H1 (cell line): ENCODE results near the gene MTARC2. TPM values are rescaled to one million over a fixed set of nuclear protein-coding genes. Genes with fewer than 3 reads are reported as not detected.

Experiments used
- CTCF ChIA-PET: fragments of 300-600 bp; sonication (Branson Sonifier 250); formaldehyde crosslinking; loops from one replicate; lab custom pipeline; 2021; ENCODE audit not compliant: partially characterized antibody; lab: Charles Lee
- POLR2A ChIA-PET: fragments of 300-600 bp; sonication (Branson Sonifier 250); formaldehyde crosslinking; loops from one replicate; lab custom pipeline; 2021; ENCODE audit warnings: inconsistent platforms; ENCODE audit not compliant: partially characterized antibody; lab: Charles Lee
- DNase-seq, 2 experiments: peaks; one replicate each; pipeline versions ENCODE4 v3.0.0 to v3.0.0-alpha.2; 2010 to 2022; ENCODE audit warnings: low spot score in 2 of 2, low read depth in 1 of 2, mixed read lengths in 1 of 2
- FAIRE-seq: peaks from 2 replicates; lab custom pipeline; 2011; peaks lifted over from hg19 to GRCh38; lab: Jason Lieb, UNC
- H2AFZ ChIP-seq: 2 replicates; pipeline ENCODE4 v1.8.1; 2012; ENCODE audit warnings: low read length, inconsistent platforms
- H2AK5ac ChIP-seq: 2 replicates; pipeline ENCODE4 v1.6.1; 2013; ENCODE audit warnings: low read depth, low read length
- H2BK120ac ChIP-seq: replicated peaks from 2 replicates; pipeline ENCODE3; 2013; ENCODE audit warnings: low read depth, low read length, inconsistent platforms
- H2BK12ac ChIP-seq: 2 replicates; pipeline ENCODE4 v1.6.1; 2013; ENCODE audit warnings: low read depth, low read length
- H2BK15ac ChIP-seq: 2 replicates; pipeline ENCODE4 v1.6.1; 2013; ENCODE audit warnings: low read length
- H2BK20ac ChIP-seq: 2 replicates; pipeline ENCODE4 v1.6.1; 2013; ENCODE audit warnings: low read length
- H2BK5ac ChIP-seq: 2 replicates; pipeline ENCODE4 v1.6.1; 2013; ENCODE audit warnings: low read depth, low read length
- H3K14ac ChIP-seq: 2 replicates; pipeline ENCODE4 v1.6.1; 2013; ENCODE audit warnings: inconsistent platforms; ENCODE audit not compliant: insufficient read length
- H3K18ac ChIP-seq: 2 replicates; pipeline ENCODE4 v1.6.1; 2013; ENCODE audit warnings: low read length; ENCODE audit errors: extremely low read depth
- H3K23ac ChIP-seq: 2 replicates; pipeline ENCODE4 v1.6.1; 2013; ENCODE audit warnings: inconsistent platforms; ENCODE audit not compliant: insufficient read length
- H3K23me2 ChIP-seq: 2 replicates; pipeline ENCODE4 v1.6.1; 2013; ENCODE audit warnings: low read depth, low read length
- H3K27ac ChIP-seq: 2 replicates; pipeline ENCODE4 v1.6.1; 2011; ENCODE audit warnings: low read depth, low read length, inconsistent platforms
- H3K27me3 ChIP-seq, 4 experiments: replicated peaks in 1 of 4; 1 replicate in 1 of 4; 2 replicates in 3 of 4; pipeline versions ENCODE4 v1.6.1 to v1.8.1; 2011 to 2013; ENCODE audit warnings: low read length in 3 of 4, mild to moderate bottlenecking in 3 of 4, inconsistent platforms in 2 of 4, mixed read lengths in 2 of 4, moderate library complexity in 1 of 4; ENCODE audit not compliant: control insufficient read depth in 3 of 4, insufficient read depth in 3 of 4; ENCODE audit errors: extremely low read depth in 1 of 4
- H3K36me3 ChIP-seq, 4 experiments: 2 replicates each; pipeline versions ENCODE4 v1.6.1 to v1.8.1; 2011 to 2013; ENCODE audit warnings: mild to moderate bottlenecking in 4 of 4, low read length in 3 of 4, moderate library complexity in 2 of 4, control low read depth in 1 of 4, inconsistent platforms in 1 of 4; ENCODE audit not compliant: insufficient read depth in 4 of 4, control insufficient read depth in 2 of 4
- H3K4ac ChIP-seq: replicated peaks from 2 replicates; pipeline ENCODE3; 2013; ENCODE audit warnings: low read length, low read depth, mixed read lengths, inconsistent platforms; ENCODE audit not compliant: insufficient read length
- H3K4me1 ChIP-seq, 4 experiments: replicated peaks in 1 of 4; 1 replicate in 1 of 4; 2 replicates in 3 of 4; pipeline versions ENCODE4 v1.6.1 to v1.8.1; 2011 to 2013; ENCODE audit warnings: low read length in 3 of 4, inconsistent platforms in 2 of 4, mixed read lengths in 1 of 4; ENCODE audit not compliant: insufficient read depth in 4 of 4, control insufficient read depth in 3 of 4
- H3K4me2 ChIP-seq, 2 experiments: 2 replicates each; pipeline versions ENCODE4 v1.6.1 to v1.8.1; 2011 to 2013; ENCODE audit warnings: low read depth in 2 of 2, low read length in 2 of 2, control low read depth in 1 of 2, inconsistent platforms in 1 of 2, mild to moderate bottlenecking in 1 of 2; ENCODE audit not compliant: insufficient read depth in 1 of 2
- H3K4me3 ChIP-seq, 4 experiments: fragments of 200-600, 300-600 bp in 1 of 4; sonication (generic), shearing (Covaris generic), sonication (Bioruptor Twin) in 1 of 4; 2 replicates each; pipeline versions ENCODE4 v1.5.1 to v1.8.1; 2011 to 2016; ENCODE audit warnings: low read length in 4 of 4, low read depth in 3 of 4, control low read depth in 2 of 4, inconsistent platforms in 2 of 4, mild to moderate bottlenecking in 2 of 4, mixed read lengths in 1 of 4, moderate library complexity in 1 of 4; ENCODE audit not compliant: insufficient read depth in 2 of 4; ENCODE audit errors: extremely low read depth in 1 of 4
- H3K56ac ChIP-seq: replicated peaks from 2 replicates; pipeline ENCODE3; 2013; ENCODE audit warnings: low read depth, mild to moderate bottlenecking, mixed read lengths, low read length, inconsistent platforms; ENCODE audit not compliant: insufficient read length
- H3K79me1 ChIP-seq: 2 replicates; pipeline ENCODE4 v1.6.1; 2013; ENCODE audit warnings: low read depth, low read length, control low read depth
- H3K79me2 ChIP-seq, 2 experiments: 2 replicates each; pipeline versions ENCODE4 v1.6.1 to v1.8.1; 2012 to 2013; ENCODE audit warnings: low read length in 2 of 2, mild to moderate bottlenecking in 2 of 2, inconsistent platforms in 1 of 2; ENCODE audit not compliant: insufficient read depth in 2 of 2, control insufficient read depth in 1 of 2
- H3K9ac ChIP-seq, 4 experiments: replicated peaks in 1 of 4; 1 replicate in 1 of 4; 2 replicates in 3 of 4; pipeline versions ENCODE4 v1.6.1 to v1.8.1; 2011 to 2013; ENCODE audit warnings: low read depth in 3 of 4, low read length in 3 of 4, control low read depth in 2 of 4, mild to moderate bottlenecking in 2 of 4, moderate library complexity in 2 of 4, inconsistent platforms in 1 of 4; ENCODE audit errors: extremely low read depth in 1 of 4
- H3K9me3 ChIP-seq, 2 experiments: 2 replicates each; pipeline versions ENCODE4 v1.6.1 to v1.8.1; 2012 to 2013; ENCODE audit warnings: mild to moderate bottlenecking in 2 of 2, moderate library complexity in 2 of 2, control low read depth in 1 of 2, inconsistent platforms in 1 of 2, low read depth in 1 of 2, low read length in 1 of 2, mixed read lengths in 1 of 2; ENCODE audit not compliant: insufficient read depth in 2 of 2
- H4K20me1 ChIP-seq, 2 experiments: replicated peaks in 1 of 2; 2 replicates each; pipeline versions ENCODE3 to v1.8.1; 2011 to 2013; ENCODE audit warnings: inconsistent platforms in 2 of 2, low read length in 2 of 2, mild to moderate bottlenecking in 1 of 2; ENCODE audit not compliant: insufficient read depth in 2 of 2, control insufficient read depth in 1 of 2
- H4K5ac ChIP-seq: 2 replicates; pipeline ENCODE4 v1.6.1; 2013; ENCODE audit warnings: low read length, low read depth, mixed read lengths, inconsistent platforms; ENCODE audit not compliant: insufficient read length
- H4K8ac ChIP-seq: 2 replicates; pipeline ENCODE4 v1.8.0; 2013; ENCODE audit warnings: mild to moderate bottlenecking, moderate library complexity, low read length, inconsistent platforms; ENCODE audit not compliant: insufficient read depth; ENCODE audit errors: extremely low read depth
- H4K91ac ChIP-seq: replicated peaks from 2 replicates; pipeline ENCODE3; 2013; ENCODE audit warnings: low read length, mixed read lengths, inconsistent platforms; ENCODE audit not compliant: insufficient read length
- ASH2L ChIP-seq: fragments of 200-600, 300-600 bp; sonication (generic); IDR thresholded peaks from one replicate; pipeline ENCODE4 v1.7.1; 2017; ENCODE audit warnings: low read length
- ATF2 ChIP-seq: IDR thresholded peaks from 2 replicates; pipeline ENCODE4 v1.6.1; 2012; ENCODE audit warnings: low read length, inconsistent platforms
- BCL11A ChIP-seq, 2 experiments: IDR thresholded peaks; one replicate each; pipeline ENCODE4 v1.6.1; 2011; ENCODE audit warnings: low read depth in 2 of 2, low read length in 2 of 2, mild to moderate bottlenecking in 2 of 2
- CHD2 ChIP-seq: IDR thresholded peaks from 2 replicates; pipeline ENCODE4 v1.6.1; 2012; ENCODE audit warnings: low read length, improper control_type of control experiment
- EGR1 ChIP-seq: IDR thresholded peaks from 2 replicates; pipeline ENCODE4 v1.6.1; 2011; ENCODE audit warnings: low read depth, low read length, borderline replicate concordance
- GTF2F1 ChIP-seq: IDR thresholded peaks from 2 replicates; pipeline ENCODE4 v1.6.1; 2012; ENCODE audit warnings: low read depth, low read length, improper control_type of control experiment, borderline replicate concordance
- KDM5A ChIP-seq: fragments of 200-600 bp; IDR thresholded peaks from 2 replicates; pipeline ENCODE4 v1.7.1; 2012; ENCODE audit warnings: mild to moderate bottlenecking, low read length, inconsistent platforms, mixed read lengths
- RFX5 ChIP-seq: IDR thresholded peaks from 2 replicates; pipeline ENCODE4 v1.6.1; 2011; ENCODE audit warnings: low read depth, low read length, improper control_type of control experiment, borderline replicate concordance
- SIRT6 ChIP-seq: IDR thresholded peaks from one replicate; pipeline ENCODE4 v1.7.1; 2012; ENCODE audit warnings: low read length, inconsistent platforms
- SIX5 ChIP-seq: IDR thresholded peaks from 2 replicates; pipeline ENCODE4 v1.6.1; 2011; ENCODE audit warnings: mild to moderate bottlenecking, low read depth, low read length
- SP1 ChIP-seq: IDR thresholded peaks from 2 replicates; pipeline ENCODE4 v1.6.1; 2011; ENCODE audit warnings: low read depth, low read length
- SUZ12 ChIP-seq: fragments of 200-600 bp; sonication (generic); IDR thresholded peaks from 2 replicates; pipeline ENCODE4 v1.6.1; 2012; ENCODE audit warnings: mild to moderate bottlenecking, inconsistent platforms, low read length, moderate library complexity, mixed read lengths
- TCF12 ChIP-seq: IDR thresholded peaks from 2 replicates; pipeline ENCODE4 v1.6.1; 2011; ENCODE audit warnings: low read depth, mild to moderate bottlenecking, low read length
- ZNF274 ChIP-seq: IDR thresholded peaks from 2 replicates; pipeline ENCODE4 v1.7.0; 2012; ENCODE audit warnings: low read length, borderline replicate concordance; ENCODE audit errors: extremely low read depth
- WGBS, 2 experiments: shearing (Covaris generic) in 1 of 2; methylation state at CpG; one replicate each; pipeline versions ENCODE4 v1.1.6 to v1.1.7; 2013 to 2015; ENCODE audit warnings: low lambda C conversion rate in 2 of 2, mixed read lengths in 2 of 2, inconsistent platforms in 1 of 2, low coverage in 1 of 2, missing lambda C conversion rate in 1 of 2; ENCODE audit not compliant: insufficient replicate concordance in 2 of 2, insufficient coverage in 1 of 2, insufficient read length in 1 of 2; ENCODE audit errors: extremely low coverage in 1 of 2, missing lambda C conversion rate in 1 of 2; 5-methylcytosine and 5-hydroxymethylcytosine counted together
- polyA plus RNA-seq, 7 experiments: library from polyadenylated mRNA; depleted of rRNA in 3 of 7; stranded (reverse) in 5 of 7; unstranded in 2 of 7; fragments of >200 nt in 5 of 7; fragments of 200-250 nt in 2 of 7; gene quantifications; 1 replicate in 5 of 7; 2 replicates in 1 of 7; 4 replicates in 1 of 7; pipeline versions ENCODE4 v1.2.1 to v1.2.3, GENCODE V29; 2011 to 2013; ENCODE audit warnings: missing spikeins in 2 of 7, mixed read lengths in 2 of 7
- total RNA-seq: library from RNA; stranded (reverse); fragmentation: NEBNext Ultra II Directional; extraction: Animal tissue kit (Norgen Biotek cat#: 25700); gene quantifications from 2 replicates; pipeline ENCODE4 v1.2.1, GENCODE V29; 2021

MTARC2 gene
- total and polyA plus RNA-seq, 2 of the 8 experiments (the other 6 are each of a cell fraction or from before 2014, with no cell fraction given): 7.2 to 7.9 TPM

DNA sequence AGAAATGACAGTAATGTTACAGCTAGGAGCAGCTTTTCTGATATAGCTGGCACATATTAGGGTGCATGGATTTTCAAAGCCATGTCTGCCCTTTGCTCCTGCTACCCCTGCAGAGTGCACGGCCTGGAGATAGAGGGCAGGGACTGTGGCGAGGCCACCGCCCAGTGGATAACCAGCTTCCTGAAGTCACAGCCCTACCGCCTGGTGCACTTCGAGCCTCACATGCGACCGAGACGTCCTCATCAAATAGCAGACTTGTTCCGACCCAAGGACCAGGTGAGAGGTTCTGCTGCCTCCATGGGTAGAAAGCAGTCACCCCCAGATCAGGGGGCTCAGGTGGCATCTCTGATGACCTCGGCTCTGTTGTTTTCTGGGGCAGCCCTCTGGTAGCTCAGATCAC lies 48.4 kb downstream of the MTARC2 start:
- Histone ChIP-seq H3K14ac (no peak overlapping the region), H3K79me1 (peaks cover 2% of the 10 kb centered on the region; the same call in 1 of the 2 replicates), H4K91ac (no peak overlapping the region), H3K4me3 (no peak overlapping the region), H3K4me1 (no peaks in the 10 kb centered on the region), H3K4ac (no peak overlapping the region), H3K36me3 (peaks cover 0 to 35% (median 17%) of the 10 kb centered on the region in 4 experiments; a peak in 5 of 8 replicates), H4K5ac (no peak overlapping the region), H3K4me2 (no peak overlapping the region), H3K23ac (no peak overlapping the region), H2BK20ac (no peak overlapping the region), H3K23me2 (no peaks in the 10 kb centered on the region), H4K20me1 (no peaks in the 10 kb centered on the region), H4K8ac (no peak overlapping the region), H2BK120ac (no peak overlapping the region), H3K9ac (no peak overlapping the region), H3K27ac (no peak overlapping the region), H2AFZ (no peak overlapping the region), H3K56ac (no peak overlapping the region), H3K18ac (no peak overlapping the region), H2BK12ac (no peak overlapping the region), H2BK5ac (no peak overlapping the region), H3K79me2 (no peaks in the 10 kb centered on the region), H3K9me3 (no peaks in the 10 kb centered on the region), H2BK15ac (no peak overlapping the region), H2AK5ac (no peak overlapping the region), H3K27me3 (no peaks in the 10 kb centered on the region)
- ChIA-PET POLR2A (interaction anchor here (0.5 kb wide), 1 partner anchor 264 kb away, joined by 3 read pairs; no protein-coding TSS in a partner anchor), CTCF (interaction anchor here (1.1 to 2.8 kb wide), 5 partner anchors 11 to 115 kb away, joined by 3 to 15 read pairs (median 6); no protein-coding TSS in a partner anchor)
- 88% methylated on average over 10 of the region's 10 CpGs; no CpG with 5 or more reads in 1 of the 2 experiments for WGBS, 2 experiments
- FAIRE-seq: no peak
- DNase-seq: no peak
- TF ChIP-seq SUZ12 (no peak), GTF2F1 (no peak), RFX5 (no peak), SP1 (no peak), KDM5A (no peak), SIX5 (no peak), ZNF274 (no peak), ASH2L (no peak), EGR1 (no peak), SIRT6 (no peak), TCF12 (no peak), BCL11A (IDR thresholded peaks at IDR 0.05; ENCODE audit: low read depth in 2 of 2, low read length in 2 of 2) (no peak), CHD2 (no peak), ATF2 (no peak)
